Neuron (in vitro differentiated cells): ENCODE measurements around the gene PTH1R.

Source experiments
- H2AFZ ChIP-seq: one replicate; pipeline ENCODE4 v1.6.1; 2013; ENCODE audit warnings: low read depth, mild to moderate bottlenecking, inconsistent platforms, low read length, moderate library complexity
- H3K27me3 ChIP-seq: one replicate; pipeline ENCODE4 v1.6.1; 2013; ENCODE audit warnings: low read length; ENCODE audit not compliant: insufficient read depth
- H3K36me3 ChIP-seq: one replicate; pipeline ENCODE4 v1.6.1; 2013; ENCODE audit warnings: low read length; ENCODE audit not compliant: insufficient read depth
- H3K4me1 ChIP-seq: one replicate; pipeline ENCODE4 v1.6.1; 2013; ENCODE audit warnings: low read length; ENCODE audit not compliant: insufficient read depth
- H3K4me3 ChIP-seq: 2 replicates; pipeline ENCODE4 v1.5.1; 2013; ENCODE audit warnings: mild to moderate bottlenecking, low read length, moderate library complexity
- H3K9me3 ChIP-seq: one replicate; pipeline ENCODE4 v1.6.1; 2013; ENCODE audit warnings: low read length

Gene PTH1R

DNA sequence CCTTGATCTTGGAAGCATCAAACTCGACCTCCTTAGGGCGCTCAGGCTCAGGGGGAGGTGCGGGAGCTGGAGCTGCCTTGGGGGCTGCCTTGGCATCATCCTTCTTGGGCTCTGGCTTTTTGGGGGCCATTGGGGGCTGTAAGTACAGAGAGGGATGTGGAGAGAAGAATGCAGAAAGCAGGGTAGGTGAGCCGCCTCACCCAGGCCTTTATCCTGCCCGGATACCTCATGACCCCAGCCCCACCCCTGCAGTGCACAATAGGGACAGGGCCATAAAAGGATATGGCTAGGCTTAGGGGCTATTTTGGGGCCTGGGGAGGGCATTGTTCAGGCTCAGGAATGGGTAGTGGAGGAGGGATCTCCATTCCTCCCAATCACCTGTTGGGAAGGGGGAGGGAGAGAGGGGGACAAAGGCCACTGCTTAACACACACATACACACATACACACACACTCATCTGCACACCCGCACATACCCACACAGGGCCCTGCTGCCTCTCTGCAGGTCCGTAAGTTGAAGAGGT lies 14.2 kb upstream of the PTH1R start, which contains the start of gene MYL3:
Gene MYL3 (minus strand): TSS at position 184 of the 522 bp plus-strand sequence. CDS start 54 bp downstream, at position 130.
- no peaks in the 10 kb centered on the region for H3K36me3 ChIP-seq
- H3K9me3 ChIP-seq = no peaks in the 10 kb centered on the region
- H2AFZ ChIP-seq = no peak within 1 kb of the TSS

DNA sequence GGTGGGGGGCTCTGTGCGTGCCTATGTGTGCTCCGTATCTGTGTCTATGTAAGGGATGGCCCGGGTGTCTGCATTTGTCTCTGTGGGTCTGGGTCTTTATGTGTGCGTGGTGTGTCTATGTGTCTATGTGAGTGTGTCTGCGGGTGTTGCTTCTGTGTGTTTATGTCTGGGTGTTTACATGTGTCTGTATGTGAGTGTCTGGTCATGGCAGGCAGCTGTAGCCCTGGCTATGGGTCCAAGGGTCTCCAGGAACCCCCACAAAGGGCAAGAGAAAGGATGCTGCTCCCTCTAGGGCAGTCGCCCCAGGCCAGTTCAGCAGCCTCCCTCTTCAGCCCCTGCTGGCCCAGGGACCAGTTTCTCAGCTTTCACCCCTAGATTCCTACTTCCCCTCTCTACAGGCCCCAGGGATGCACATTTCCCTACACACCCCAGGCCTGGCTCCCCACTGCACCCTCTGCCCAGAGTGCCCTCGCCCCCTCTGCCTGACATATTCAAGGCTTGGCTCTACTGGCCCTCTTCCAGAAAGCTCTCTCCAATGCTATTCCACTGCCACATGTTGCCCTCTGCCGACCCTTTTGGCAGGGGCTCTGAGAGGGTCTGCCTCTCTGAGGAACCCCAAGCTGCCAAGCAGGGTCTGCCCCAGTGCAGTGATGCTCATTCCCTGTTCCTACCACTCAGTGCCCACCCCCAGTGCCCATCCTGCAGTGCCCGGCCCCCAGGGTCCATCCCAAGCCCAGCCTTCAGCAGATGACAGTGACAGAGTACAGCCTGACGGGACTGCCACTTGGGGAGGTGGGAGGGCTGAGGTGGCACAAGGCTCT lies 13.2 kb upstream of the PTH1R start:
- Histone ChIP-seq H3K4me1 (no peaks in the 10 kb centered on the region), H3K9me3 (no peaks in the 10 kb centered on the region), H3K27me3 (peaks cover 5% of the 10 kb centered on the region), H3K36me3 (no peaks in the 10 kb centered on the region), H3K4me3 (no peak overlapping the region), H2AFZ (no peak overlapping the region)

More for the DNA sequence above, 14.2 kb upstream of the PTH1R start, which contains the start of gene MYL3:
- no peaks in the 10 kb centered on the region for H3K4me1 ChIP-seq
- peaks cover 5% of the 10 kb centered on the region for H3K27me3 ChIP-seq
- H3K4me3 ChIP-seq = no peak within 1 kb of the TSS

DNA sequence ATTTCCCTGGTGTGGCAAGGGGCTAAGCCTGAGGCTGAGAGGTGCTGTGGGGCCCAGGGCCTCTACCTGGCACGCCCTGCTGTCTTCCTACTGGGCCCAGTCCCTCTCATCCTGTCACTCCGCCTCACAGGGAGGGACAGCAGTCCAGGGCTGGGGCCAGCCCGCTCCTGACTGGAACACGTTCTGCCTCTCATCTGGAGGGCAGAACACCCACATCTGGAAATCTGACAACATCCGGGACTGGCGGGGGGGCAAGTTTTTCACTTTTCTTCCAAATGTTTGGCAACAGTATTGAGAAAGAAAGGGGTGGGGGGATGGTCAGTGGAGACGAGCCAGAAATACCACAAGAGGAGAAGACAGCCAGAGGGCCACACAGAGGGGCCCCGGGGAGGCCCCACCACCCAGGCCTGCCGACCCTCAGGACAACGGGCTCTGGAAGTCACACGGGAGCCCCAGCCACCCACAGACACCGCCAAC lies 12.5 kb upstream of the PTH1R start:
- no peaks in the 10 kb centered on the region for H3K4me1 ChIP-seq
- peaks cover 5% of the 10 kb centered on the region for H3K27me3 ChIP-seq
- no peak overlapping the region for H2AFZ ChIP-seq
- H3K4me3 ChIP-seq = no peak overlapping the region
- no peaks in the 10 kb centered on the region for H3K9me3 ChIP-seq
- no peaks in the 10 kb centered on the region for H3K36me3 ChIP-seq

DNA sequence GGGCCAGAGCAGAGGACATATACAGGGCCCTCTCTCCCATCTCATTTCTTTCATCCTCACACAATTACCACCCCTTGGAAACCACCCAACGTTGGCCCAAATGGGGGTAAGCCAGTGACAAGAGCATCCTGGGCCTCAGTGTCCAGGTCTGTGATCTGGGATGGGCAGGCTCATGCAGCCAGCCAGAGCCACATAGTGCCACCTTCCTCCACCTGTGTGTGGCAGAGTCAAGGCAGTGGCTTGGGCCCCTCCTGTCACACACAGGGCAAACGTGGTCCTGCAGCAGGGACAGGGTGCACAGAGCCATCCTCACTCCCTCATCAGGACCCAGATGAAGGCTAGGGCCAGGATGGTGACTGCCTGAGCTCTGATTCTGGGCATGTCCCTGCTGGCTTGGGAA lies 12.0 kb upstream of the PTH1R start:
- H3K27me3 ChIP-seq = peaks cover 10% of the 10 kb centered on the region
- no peaks in the 10 kb centered on the region for H3K4me1 ChIP-seq
- no peaks in the 10 kb centered on the region for H3K36me3 ChIP-seq
- no peak overlapping the region for H3K4me3 ChIP-seq
- H2AFZ ChIP-seq = no peak overlapping the region
- H3K9me3 ChIP-seq = no peaks in the 10 kb centered on the region

DNA sequence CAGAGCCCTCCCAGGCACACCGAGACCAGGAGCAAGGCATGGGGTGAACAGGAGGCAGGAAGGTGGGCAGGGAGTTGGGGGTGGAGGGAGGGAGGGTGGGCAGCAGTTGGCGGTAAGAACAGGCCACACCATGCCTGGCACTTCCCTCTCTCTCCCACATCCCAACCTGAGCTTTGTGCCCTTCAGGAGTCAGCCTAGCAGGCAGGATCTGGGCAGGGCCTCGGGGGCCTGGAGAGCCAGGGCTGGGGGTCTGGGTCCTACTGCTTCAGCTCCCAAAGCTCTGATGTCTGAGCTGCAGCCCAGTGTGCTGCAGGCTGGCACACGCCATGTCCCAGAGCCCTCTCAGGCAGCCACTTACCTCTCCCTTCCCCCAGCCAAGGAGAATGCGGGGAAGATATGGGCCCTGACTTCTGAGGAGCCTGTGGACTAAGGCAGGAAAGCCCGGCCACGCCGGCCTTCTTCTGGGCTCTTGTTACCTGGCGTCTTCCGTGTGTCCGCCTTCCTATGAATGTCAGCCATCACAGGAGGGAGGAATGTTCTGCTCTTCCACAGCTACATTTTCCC lies 11.4 kb upstream of the PTH1R start:
- Histone ChIP-seq H3K4me3 (no peak overlapping the region), H2AFZ (no peak overlapping the region), H3K9me3 (no peaks in the 10 kb centered on the region), H3K36me3 (no peaks in the 10 kb centered on the region), H3K4me1 (no peaks in the 10 kb centered on the region), H3K27me3 (peaks cover 14% of the 10 kb centered on the region)

DNA sequence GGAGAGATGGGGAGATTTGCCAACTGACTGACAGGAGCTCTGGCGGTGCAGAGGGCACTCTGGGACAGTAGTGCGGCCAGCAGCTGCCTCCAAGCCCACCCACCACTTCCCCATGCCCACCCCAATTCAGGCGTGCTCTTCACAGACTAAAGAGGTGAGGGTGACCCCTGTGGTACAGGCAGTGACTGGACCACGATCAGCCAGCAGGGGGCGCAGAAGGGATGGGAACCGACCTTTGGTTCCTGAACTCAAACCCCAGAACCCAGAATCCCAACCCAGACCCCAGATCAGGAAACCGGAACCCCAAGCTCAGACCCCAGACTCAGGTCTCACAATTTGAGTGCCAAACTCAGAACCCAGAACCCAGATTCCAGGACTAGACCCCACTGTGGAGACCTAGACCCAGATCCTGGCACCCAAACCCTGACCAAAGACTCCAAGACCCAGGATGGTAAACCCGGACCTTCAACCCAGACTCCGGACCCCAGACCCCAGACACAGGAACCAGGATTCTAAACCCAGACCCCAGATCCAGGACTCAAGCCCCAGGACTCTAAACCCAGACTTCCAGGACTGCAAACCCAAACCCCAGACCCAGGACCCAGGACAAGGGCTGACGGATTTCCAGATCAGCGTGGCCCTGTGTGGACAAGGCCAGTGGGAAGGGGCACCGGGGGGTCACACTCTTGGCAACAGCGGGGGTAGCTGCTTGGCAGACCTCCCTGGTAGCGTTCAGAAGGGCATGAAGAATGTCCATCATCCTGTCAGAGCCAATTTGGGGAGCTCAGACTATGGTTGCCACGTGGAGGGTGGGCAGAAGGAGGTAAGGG lies 10.6 kb upstream of the PTH1R start:
- peaks cover 1% of the 10 kb centered on the region for H3K4me1 ChIP-seq

DNA sequence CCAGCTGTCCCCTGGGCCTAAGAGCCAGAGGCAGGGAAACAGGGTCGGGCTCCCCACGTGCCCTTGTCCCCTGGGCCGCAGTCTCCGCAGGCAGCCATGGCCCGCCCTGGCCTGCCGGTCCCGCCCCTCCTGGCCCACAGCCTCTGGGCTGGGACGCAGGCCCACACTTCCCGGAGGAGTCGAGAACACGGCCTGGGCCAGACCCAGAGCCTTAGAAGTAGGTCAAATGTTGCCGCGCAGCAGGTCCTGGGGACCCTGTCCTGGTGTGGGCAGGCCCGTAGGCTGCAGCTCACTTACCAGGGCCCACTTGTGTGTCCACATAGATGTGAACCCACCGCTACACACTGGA lies 10.0 kb upstream of the PTH1R start:
- peaks cover 11% of the 10 kb centered on the region for H3K27me3 ChIP-seq
- no peaks in the 10 kb centered on the region for H3K36me3 ChIP-seq
- no peaks in the 10 kb centered on the region for H3K9me3 ChIP-seq
- no peak overlapping the region for H2AFZ ChIP-seq
- H3K4me3 ChIP-seq = no peak overlapping the region
- peaks cover 6% of the 10 kb centered on the region for H3K4me1 ChIP-seq

More for the DNA sequence above, 10.6 kb upstream of the PTH1R start:
- Histone ChIP-seq H3K9me3 (no peaks in the 10 kb centered on the region), H3K4me3 (no peak overlapping the region), H3K27me3 (peaks cover 11% of the 10 kb centered on the region), H2AFZ (no peak overlapping the region), H3K36me3 (no peaks in the 10 kb centered on the region)

DNA sequence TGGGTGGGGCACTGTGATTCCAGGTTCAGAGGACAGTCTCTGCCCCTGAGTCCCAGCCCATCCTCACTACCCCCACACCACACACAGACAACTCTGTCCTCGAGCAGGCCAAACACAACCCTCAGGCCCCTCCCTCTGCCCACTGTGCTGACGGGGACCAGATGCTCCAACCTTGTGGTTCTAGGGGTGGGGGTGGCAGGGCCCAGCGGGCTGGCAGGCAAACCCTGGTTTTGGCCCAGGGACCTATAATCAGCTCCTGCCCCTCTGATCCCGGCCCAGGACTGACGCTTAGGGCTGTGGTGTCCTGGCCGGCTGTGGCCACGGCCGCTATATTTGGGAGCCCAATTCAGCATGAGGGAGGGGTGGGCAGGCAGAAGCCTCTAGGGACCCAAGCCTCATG lies 9.2 kb upstream of the PTH1R start:
- H3K27me3 ChIP-seq = peaks cover 19% of the 10 kb centered on the region
- H3K36me3 ChIP-seq = no peaks in the 10 kb centered on the region
- no peak overlapping the region for H2AFZ ChIP-seq
- H3K4me3 ChIP-seq = no peak overlapping the region
- peaks cover 7% of the 10 kb centered on the region for H3K4me1 ChIP-seq
- H3K9me3 ChIP-seq = no peaks in the 10 kb centered on the region

DNA sequence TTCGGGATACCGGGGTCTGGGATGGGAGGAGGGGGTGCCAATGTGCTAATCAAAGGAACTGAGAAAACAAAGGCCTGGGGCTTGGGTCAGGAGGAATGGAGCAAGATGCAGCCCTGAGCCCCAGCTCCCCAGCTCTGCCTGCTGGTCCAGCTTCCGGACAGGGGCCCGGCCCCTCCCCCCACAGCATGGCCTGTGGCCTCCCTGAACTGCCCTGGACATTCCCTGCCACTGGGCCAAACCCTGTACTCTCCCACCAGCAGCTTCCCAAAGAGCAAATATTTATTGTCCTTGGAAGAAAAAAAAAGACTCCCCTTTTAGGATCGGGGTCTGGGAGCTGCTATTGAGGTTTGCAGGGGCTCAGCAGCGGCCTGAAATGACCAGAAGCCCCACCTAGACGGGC lies 8.6 kb upstream of the PTH1R start:
- H3K36me3 ChIP-seq = no peaks in the 10 kb centered on the region
- no peak overlapping the region for H3K4me3 ChIP-seq
- H2AFZ ChIP-seq = no peak overlapping the region
- no peaks in the 10 kb centered on the region for H3K9me3 ChIP-seq
- H3K4me1 ChIP-seq = peaks cover 7% of the 10 kb centered on the region
- peaks cover 24% of the 10 kb centered on the region for H3K27me3 ChIP-seq

DNA sequence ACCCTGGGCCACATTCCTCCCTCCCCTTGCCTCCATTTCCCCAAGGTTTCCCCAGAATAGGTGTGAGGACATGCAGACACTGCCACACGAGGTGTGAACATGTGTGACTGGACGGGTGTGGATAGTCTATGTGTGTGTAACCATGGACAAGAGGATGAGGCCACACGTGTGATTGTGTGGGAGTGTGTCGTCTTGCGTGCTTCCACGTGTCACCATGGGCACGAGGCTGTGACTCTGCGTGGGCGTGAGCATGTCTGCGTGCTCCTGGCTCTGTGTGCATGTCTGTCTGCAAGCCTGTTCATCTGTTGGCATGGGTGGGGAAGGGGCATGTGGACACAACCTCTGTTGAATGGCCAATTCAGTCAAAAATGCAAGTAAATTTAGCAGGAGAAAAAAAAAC lies 8.1 kb upstream of the PTH1R start:
- Histone ChIP-seq H3K27me3 (peaks cover 27% of the 10 kb centered on the region), H3K36me3 (no peaks in the 10 kb centered on the region)

DNA sequence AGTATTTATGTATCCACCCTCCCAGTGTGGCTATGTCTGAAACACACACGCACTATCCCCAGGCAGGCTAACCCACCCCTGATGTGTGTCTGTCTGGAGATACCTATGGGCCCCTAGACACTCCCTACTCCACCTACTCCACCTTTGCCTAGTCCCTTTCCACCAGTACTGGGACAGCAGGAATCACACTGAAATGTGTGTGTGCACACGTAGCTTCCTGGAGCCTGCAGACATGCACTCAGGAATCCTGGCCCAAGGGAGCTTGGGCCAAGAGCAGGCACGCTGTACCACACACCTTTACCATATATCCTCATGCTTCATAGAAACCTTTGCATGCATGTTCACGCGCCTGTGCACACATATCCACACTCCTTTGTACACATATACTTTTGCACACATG lies 6.9 kb upstream of the PTH1R start:
- Histone ChIP-seq H3K9me3 (no peaks in the 10 kb centered on the region), H3K4me3 (no peak overlapping the region), H3K27me3 (peaks cover 39% of the 10 kb centered on the region), H3K36me3 (no peaks in the 10 kb centered on the region), H3K4me1 (peaks cover 7% of the 10 kb centered on the region), H2AFZ (no peak overlapping the region)

More for the DNA sequence above, 8.1 kb upstream of the PTH1R start:
- H2AFZ ChIP-seq = no peak overlapping the region
- peaks cover 7% of the 10 kb centered on the region for H3K4me1 ChIP-seq
- no peak overlapping the region for H3K4me3 ChIP-seq
- H3K9me3 ChIP-seq = no peaks in the 10 kb centered on the region

DNA sequence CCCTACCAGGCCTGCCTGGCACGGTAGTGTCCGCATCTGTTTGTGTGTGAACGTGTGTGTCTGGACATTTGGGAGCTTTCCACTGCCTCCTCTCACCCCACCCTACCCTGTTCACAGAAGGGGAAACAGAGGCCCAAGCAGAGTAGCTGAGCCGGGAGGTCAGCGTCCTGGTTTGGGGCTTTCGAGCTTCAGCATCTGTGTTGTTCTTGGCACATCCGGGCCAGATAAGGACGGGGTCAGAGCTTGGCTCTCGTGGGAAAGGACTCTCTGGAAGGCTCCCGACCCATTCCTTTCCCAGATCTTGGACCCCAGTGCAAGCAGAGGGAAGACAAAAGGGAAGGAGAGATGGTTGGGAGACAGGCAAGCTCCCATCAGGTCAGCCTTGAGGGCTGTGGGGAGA lies 6.3 kb upstream of the PTH1R start:
- H2AFZ ChIP-seq = no peak overlapping the region
- no peaks in the 10 kb centered on the region for H3K36me3 ChIP-seq
- H3K4me1 ChIP-seq = peaks cover 7% of the 10 kb centered on the region
- peaks cover 45% of the 10 kb centered on the region for H3K27me3 ChIP-seq
- H3K4me3 ChIP-seq = no peak overlapping the region
- H3K9me3 ChIP-seq = no peaks in the 10 kb centered on the region

DNA sequence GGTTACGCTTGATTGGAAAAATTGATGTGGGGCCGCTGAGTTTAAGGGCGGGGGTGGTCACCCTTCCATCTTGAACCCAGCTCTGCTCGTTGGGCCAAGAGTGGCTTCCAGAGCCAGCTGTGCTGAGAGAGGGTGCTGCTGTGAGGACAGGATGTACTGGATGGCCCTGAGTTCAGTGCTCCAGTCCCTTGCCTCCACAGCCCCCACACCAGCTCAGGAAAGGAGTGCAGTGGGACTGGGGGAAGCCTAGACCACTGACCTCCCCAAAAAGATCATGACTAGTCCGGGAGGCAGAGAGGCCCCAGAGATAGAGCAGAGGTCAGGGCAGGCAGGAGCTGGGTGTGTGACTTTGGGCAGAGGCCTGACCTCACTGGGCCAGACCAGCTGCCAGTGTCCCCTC lies 4.0 kb upstream of the PTH1R start:
- peaks cover 62% of the 10 kb centered on the region for H3K27me3 ChIP-seq
- H3K4me1 ChIP-seq = peaks cover 7% of the 10 kb centered on the region
- H3K36me3 ChIP-seq = no peaks in the 10 kb centered on the region

More for the DNA sequence above, 4.0 kb upstream of the PTH1R start:
- Histone ChIP-seq H3K9me3 (no peaks in the 10 kb centered on the region), H3K4me3 (no peak overlapping the region), H2AFZ (no peak overlapping the region)
